HepG2 (cell line): ENCODE measurements around the gene PGAP3. TPM values are rescaled to one million over a fixed set of nuclear protein-coding genes. Genes with fewer than 3 reads are reported as not detected.
A peak's percentile ranks its signal among the peaks of the same experiment; 100 is the strongest.

Experiments
- CEBPB ChIP-seq: IDR thresholded peaks from 2 replicates; pipeline ENCODE4 v1.6.1; 2011; ENCODE audit warnings: low read depth, low read length, improper control_type of control experiment, borderline replicate concordance
- HNRNPL ChIP-seq: fragments of 200-400 bp; formaldehyde crosslinking; IDR thresholded peaks from 2 replicates; pipeline ENCODE4 v1.6.1; 2017; ENCODE audit warnings: mild to moderate bottlenecking, low read depth, low read length
- ISL2 ChIP-seq: sonication (generic); formaldehyde crosslinking; IDR thresholded peaks from 2 replicates; pipeline ENCODE4 v1.5.0; 2020; ENCODE audit warnings: missing genetic modification reagents
- KDM2A ChIP-seq: sonication (generic); formaldehyde crosslinking; IDR thresholded peaks from 2 replicates; pipeline ENCODE4 v1.4.0; 2020; ENCODE audit warnings: low read depth, missing genetic modification reagents, borderline replicate concordance
- KLF16 ChIP-seq, 2 experiments: sonication (generic) in 1 of 2; formaldehyde crosslinking in 1 of 2; IDR thresholded peaks; 2 replicates each; pipeline versions ENCODE4 v1.6.1 to v1.8.0; 2016 to 2023; ENCODE audit warnings: missing genetic modification reagents in 2 of 2, missing compliant biosample characterization in 1 of 2
- NCOA2 ChIP-seq: sonication (generic); formaldehyde crosslinking; IDR thresholded peaks from 2 replicates; pipeline ENCODE4 v1.8.0; 2022; ENCODE audit warnings: inconsistent platforms
- SRSF1 ChIP-seq: fragments of 200-400 bp; formaldehyde crosslinking; optimal IDR thresholded peaks from 2 replicates; pipeline ENCODE3; 2017; ENCODE audit warnings: mild to moderate bottlenecking, low read depth, low read length, moderate library complexity
- ZMAT3 ChIP-seq: sonication (generic); formaldehyde crosslinking; conservative IDR thresholded peaks from 2 replicates; pipeline ENCODE4 v1.7.0; 2021; ENCODE audit warnings: missing genetic modification reagents
- ZNF34 ChIP-seq: sonication (generic); formaldehyde crosslinking; IDR thresholded peaks from 2 replicates; pipeline ENCODE4 v1.4.0; 2020; ENCODE audit warnings: mild to moderate bottlenecking, missing genetic modification reagents, borderline replicate concordance
- ZNF619 ChIP-seq: sonication (generic); formaldehyde crosslinking; IDR thresholded peaks from 2 replicates; pipeline ENCODE4 v1.4.0; 2020; ENCODE audit warnings: mild to moderate bottlenecking, missing genetic modification reagents
- polyA plus RNA-seq, 8 experiments: library from polyadenylated mRNA; depleted of rRNA in 3 of 8; stranded (reverse) in 7 of 8; unstranded in 1 of 8; fragments of >200 nt; fragmentation: Illumina TruSeq in 4 of 8; extraction: Trizol in 4 of 8; gene quantifications; 2 replicates each; pipeline versions ENCODE4 v1.2.1 to v1.2.3, GENCODE V29; 2011 to 2016; ENCODE audit warnings: low read depth in 4 of 8, missing spikeins in 1 of 8, mixed read lengths in 1 of 8; ENCODE audit not compliant: insufficient read depth in 1 of 8
- total RNA-seq, 5 experiments: library from RNA; depleted of rRNA; stranded (reverse); fragments of >200 nt; fragmentation: Illumina TruSeq; extraction: Trizol; gene quantifications; 2 replicates each; pipeline ENCODE4 v1.2.3, GENCODE V29; 2016; ENCODE audit warnings: low read depth in 1 of 5
- TF ChIP-seq, protein P1 (sequence below): sonication (generic); formaldehyde crosslinking; IDR thresholded peaks from 2 replicates; pipeline ENCODE4 v1.5.0; 2020; ENCODE audit warnings: mild to moderate bottlenecking, missing genetic modification reagents, borderline replicate concordance
- TF ChIP-seq, protein P2 (sequence below): sonication (generic); formaldehyde crosslinking; IDR thresholded peaks from 2 replicates; pipeline ENCODE4 v1.4.0; 2020; ENCODE audit warnings: missing genetic modification reagents, low read depth, mild to moderate bottlenecking, borderline replicate concordance
- TF ChIP-seq, protein P3 (sequence below): sonication (generic); formaldehyde crosslinking; conservative IDR thresholded peaks from 2 replicates; pipeline ENCODE4 v1.8.0; 2022; ENCODE audit warnings: mild to moderate bottlenecking, moderate library complexity, missing genetic modification reagents
- TF ChIP-seq, protein P4 (sequence below): IDR thresholded peaks from 2 replicates; pipeline ENCODE4 v1.6.1; 2016; ENCODE audit warnings: missing genetic modification reagents, missing compliant biosample characterization
- TF ChIP-seq, protein P5 (sequence below): sonication (generic); formaldehyde crosslinking; IDR thresholded peaks from 2 replicates; pipeline ENCODE4 v1.4.0; 2020; ENCODE audit warnings: mild to moderate bottlenecking, missing genetic modification reagents
- TF ChIP-seq, protein P6 (sequence below): sonication (generic); formaldehyde crosslinking; IDR thresholded peaks from 2 replicates; pipeline ENCODE4 v1.4.0; 2020; ENCODE audit warnings: missing genetic modification reagents
- TF ChIP-seq, protein P7 (sequence below): sonication (generic); formaldehyde crosslinking; IDR thresholded peaks from 2 replicates; pipeline ENCODE4 v1.5.0; 2020; ENCODE audit warnings: mild to moderate bottlenecking, low read depth, missing genetic modification reagents, borderline replicate concordance

PGAP3 gene
- total and polyA plus RNA-seq, 2 of the 13 experiments (the other 11 are each of a cell fraction or from before 2014, with no cell fraction given), result 11.9 to 14.6 TPM

DNA sequence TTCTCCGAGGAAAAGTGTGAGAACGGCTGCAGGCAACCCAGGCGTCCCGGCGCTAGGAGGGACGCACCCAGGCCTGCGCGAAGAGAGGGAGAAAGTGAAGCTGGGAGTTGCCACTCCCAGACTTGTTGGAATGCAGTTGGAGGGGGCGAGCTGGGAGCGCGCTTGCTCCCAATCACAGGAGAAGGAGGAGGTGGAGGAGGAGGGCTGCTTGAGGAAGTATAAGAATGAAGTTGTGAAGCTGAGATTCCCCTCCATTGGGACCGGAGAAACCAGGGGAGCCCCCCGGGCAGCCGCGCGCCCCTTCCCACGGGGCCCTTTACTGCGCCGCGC is 11.9 kb upstream of the PGAP3 start, which contains the start of gene ERBB2 (continued):
- TF ChIP-seq, protein P1, sequence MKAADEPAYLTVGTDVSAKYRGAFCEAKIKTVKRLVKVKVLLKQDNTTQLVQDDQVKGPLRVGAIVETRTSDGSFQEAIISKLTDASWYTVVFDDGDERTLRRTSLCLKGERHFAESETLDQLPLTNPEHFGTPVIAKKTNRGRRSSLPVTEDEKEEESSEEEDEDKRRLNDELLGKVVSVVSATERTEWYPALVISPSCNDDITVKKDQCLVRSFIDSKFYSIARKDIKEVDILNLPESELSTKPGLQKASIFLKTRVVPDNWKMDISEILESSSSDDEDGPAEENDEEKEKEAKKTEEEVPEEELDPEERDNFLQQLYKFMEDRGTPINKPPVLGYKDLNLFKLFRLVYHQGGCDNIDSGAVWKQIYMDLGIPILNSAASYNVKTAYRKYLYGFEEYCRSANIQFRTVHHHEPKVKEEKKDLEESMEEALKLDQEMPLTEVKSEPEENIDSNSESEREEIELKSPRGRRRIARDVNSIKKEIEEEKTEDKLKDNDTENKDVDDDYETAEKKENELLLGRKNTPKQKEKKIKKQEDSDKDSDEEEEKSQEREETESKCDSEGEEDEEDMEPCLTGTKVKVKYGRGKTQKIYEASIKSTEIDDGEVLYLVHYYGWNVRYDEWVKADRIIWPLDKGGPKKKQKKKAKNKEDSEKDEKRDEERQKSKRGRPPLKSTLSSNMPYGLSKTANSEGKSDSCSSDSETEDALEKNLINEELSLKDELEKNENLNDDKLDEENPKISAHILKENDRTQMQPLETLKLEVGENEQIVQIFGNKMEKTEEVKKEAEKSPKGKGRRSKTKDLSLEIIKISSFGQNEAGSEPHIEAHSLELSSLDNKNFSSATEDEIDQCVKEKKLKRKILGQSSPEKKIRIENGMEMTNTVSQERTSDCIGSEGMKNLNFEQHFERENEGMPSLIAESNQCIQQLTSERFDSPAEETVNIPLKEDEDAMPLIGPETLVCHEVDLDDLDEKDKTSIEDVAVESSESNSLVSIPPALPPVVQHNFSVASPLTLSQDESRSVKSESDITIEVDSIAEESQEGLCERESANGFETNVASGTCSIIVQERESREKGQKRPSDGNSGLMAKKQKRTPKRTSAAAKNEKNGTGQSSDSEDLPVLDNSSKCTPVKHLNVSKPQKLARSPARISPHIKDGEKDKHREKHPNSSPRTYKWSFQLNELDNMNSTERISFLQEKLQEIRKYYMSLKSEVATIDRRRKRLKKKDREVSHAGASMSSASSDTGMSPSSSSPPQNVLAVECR (CRISPR knock-in tag), result 0 out of 2 replicates have a peak, but pooled peaks have one; percentile 15
- TF ChIP-seq KDM2A (0 out of 2 replicates have a peak, but pooled peaks have one; percentile 61), CEBPB (no peak), SRSF1 (peak; percentile 1), ZNF619 (no peak), KLF16 (CRISPR knock-in tag; IDR thresholded peaks at IDR 0.05) (peak in 1 of 2 experiments; percentile 23; a peak in 1 of 4 replicates), HNRNPL (0 out of 2 replicates have a peak, but pooled peaks have one; percentile 49), ZNF34 (CRISPR knock-in tag) (0 out of 2 replicates have a peak, but pooled peaks have one; percentile 60), ZMAT3 (CRISPR knock-in tag) (no peak), NCOA2 (CRISPR knock-in tag) (peak; percentile 38; the same call in 1 of the 2 replicates), ISL2 (CRISPR knock-in tag) (no peak)
- TF ChIP-seq, protein P2, sequence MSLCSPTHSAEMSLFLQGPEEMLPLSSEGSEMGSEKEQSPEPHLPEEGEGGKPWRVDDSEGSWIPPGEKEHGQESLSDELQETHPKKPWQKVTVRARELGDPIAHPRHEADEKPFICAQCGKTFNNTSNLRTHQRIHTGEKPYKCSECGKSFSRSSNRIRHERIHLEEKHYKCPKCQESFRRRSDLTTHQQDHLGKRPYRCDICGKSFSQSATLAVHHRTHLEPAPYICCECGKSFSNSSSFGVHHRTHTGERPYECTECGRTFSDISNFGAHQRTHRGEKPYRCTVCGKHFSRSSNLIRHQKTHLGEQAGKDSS, result 0 out of 2 replicates have a peak, but pooled peaks have one; percentile 10
- TF ChIP-seq, protein P3, sequence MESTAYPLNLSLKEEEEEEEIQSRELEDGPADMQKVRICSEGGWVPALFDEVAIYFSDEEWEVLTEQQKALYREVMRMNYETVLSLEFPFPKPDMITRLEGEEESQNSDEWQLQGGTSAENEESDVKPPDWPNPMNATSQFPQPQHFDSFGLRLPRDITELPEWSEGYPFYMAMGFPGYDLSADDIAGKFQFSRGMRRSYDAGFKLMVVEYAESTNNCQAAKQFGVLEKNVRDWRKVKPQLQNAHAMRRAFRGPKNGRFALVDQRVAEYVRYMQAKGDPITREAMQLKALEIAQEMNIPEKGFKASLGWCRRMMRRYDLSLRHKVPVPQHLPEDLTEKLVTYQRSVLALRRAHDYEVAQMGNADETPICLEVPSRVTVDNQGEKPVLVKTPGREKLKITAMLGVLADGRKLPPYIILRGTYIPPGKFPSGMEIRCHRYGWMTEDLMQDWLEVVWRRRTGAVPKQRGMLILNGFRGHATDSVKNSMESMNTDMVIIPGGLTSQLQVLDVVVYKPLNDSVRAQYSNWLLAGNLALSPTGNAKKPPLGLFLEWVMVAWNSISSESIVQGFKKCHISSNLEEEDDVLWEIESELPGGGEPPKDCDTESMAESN, result peak; percentile 45; the same call in 1 of the 2 replicates
- TF ChIP-seq, protein P4, sequence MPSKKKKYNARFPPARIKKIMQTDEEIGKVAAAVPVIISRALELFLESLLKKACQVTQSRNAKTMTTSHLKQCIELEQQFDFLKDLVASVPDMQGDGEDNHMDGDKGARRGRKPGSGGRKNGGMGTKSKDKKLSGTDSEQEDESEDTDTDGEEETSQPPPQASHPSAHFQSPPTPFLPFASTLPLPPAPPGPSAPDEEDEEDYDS (CRISPR knock-in tag), result peak; percentile 89
- TF ChIP-seq, protein P5, sequence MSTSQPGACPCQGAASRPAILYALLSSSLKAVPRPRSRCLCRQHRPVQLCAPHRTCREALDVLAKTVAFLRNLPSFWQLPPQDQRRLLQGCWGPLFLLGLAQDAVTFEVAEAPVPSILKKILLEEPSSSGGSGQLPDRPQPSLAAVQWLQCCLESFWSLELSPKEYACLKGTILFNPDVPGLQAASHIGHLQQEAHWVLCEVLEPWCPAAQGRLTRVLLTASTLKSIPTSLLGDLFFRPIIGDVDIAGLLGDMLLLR (CRISPR knock-in tag), result 0 out of 2 replicates have a peak, but pooled peaks have one; percentile 0
- TF ChIP-seq, protein P6, sequence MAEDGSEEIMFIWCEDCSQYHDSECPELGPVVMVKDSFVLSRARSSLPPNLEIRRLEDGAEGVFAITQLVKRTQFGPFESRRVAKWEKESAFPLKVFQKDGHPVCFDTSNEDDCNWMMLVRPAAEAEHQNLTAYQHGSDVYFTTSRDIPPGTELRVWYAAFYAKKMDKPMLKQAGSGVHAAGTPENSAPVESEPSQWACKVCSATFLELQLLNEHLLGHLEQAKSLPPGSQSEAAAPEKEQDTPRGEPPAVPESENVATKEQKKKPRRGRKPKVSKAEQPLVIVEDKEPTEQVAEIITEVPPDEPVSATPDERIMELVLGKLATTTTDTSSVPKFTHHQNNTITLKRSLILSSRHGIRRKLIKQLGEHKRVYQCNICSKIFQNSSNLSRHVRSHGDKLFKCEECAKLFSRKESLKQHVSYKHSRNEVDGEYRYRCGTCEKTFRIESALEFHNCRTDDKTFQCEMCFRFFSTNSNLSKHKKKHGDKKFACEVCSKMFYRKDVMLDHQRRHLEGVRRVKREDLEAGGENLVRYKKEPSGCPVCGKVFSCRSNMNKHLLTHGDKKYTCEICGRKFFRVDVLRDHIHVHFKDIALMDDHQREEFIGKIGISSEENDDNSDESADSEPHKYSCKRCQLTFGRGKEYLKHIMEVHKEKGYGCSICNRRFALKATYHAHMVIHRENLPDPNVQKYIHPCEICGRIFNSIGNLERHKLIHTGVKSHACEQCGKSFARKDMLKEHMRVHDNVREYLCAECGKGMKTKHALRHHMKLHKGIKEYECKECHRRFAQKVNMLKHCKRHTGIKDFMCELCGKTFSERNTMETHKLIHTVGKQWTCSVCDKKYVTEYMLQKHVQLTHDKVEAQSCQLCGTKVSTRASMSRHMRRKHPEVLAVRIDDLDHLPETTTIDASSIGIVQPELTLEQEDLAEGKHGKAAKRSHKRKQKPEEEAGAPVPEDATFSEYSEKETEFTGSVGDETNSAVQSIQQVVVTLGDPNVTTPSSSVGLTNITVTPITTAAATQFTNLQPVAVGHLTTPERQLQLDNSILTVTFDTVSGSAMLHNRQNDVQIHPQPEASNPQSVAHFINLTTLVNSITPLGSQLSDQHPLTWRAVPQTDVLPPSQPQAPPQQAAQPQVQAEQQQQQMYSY (CRISPR knock-in tag), result no peak
- TF ChIP-seq, protein P7, sequence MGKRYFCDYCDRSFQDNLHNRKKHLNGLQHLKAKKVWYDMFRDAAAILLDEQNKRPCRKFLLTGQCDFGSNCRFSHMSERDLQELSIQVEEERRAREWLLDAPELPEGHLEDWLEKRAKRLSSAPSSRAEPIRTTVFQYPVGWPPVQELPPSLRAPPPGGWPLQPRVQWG, result no peak
